ENCODE measurements around the gene SCD5. TPM values are rescaled to one million over a fixed set of nuclear protein-coding genes. Genes with fewer than 3 reads are reported as not detected.
A peak's percentile ranks its signal among the peaks of the same experiment; 100 is the strongest.
"Not testable (repeated sequence)": the region's sequence is repeated elsewhere in the genome, so short reads cannot be mapped to it uniquely, and the experiment has no call there.

SCD5 gene
- total RNA-seq: 1 to 10 TPM in 3 of 4 donors, under 1 TPM in 1; 0.70 to 5.0 (median 3.0) TPM

- peak in 2 of 3 donors; percentile 69 for DNase-seq
- TF ChIP-seq, protein P1, sequence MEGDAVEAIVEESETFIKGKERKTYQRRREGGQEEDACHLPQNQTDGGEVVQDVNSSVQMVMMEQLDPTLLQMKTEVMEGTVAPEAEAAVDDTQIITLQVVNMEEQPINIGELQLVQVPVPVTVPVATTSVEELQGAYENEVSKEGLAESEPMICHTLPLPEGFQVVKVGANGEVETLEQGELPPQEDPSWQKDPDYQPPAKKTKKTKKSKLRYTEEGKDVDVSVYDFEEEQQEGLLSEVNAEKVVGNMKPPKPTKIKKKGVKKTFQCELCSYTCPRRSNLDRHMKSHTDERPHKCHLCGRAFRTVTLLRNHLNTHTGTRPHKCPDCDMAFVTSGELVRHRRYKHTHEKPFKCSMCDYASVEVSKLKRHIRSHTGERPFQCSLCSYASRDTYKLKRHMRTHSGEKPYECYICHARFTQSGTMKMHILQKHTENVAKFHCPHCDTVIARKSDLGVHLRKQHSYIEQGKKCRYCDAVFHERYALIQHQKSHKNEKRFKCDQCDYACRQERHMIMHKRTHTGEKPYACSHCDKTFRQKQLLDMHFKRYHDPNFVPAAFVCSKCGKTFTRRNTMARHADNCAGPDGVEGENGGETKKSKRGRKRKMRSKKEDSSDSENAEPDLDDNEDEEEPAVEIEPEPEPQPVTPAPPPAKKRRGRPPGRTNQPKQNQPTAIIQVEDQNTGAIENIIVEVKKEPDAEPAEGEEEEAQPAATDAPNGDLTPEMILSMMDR (IDR thresholded peaks at IDR 0.05): no peak
- TF ChIP-seq POLR2A (IDR thresholded peaks at IDR 0.05): no peak
- Histone ChIP-seq H3K36me3 (no peaks in the 10 kb centered on the region), H3K4me3 (peak within 1 kb of the TSS; percentile 50 to 84 (median 64)), H3K27me3 (no peaks in the 10 kb centered on the region), H3K4me1 (peaks cover 0 to 12% (median 6%) of the 10 kb centered on the region in 4 donors), H3K27ac (peak within 1 kb of the TSS in 2 of 4 donors; percentile 5 to 70), H3K9me3 (no peaks in the 10 kb centered on the region)
These were observed at the start of gene SCD5 for GRCh38 chr4:82798168-82799005. TSS of gene SCD5 (minus strand) at chr4:82798796. CDS start at chr4:82798537, 259 bp downstream.

GRCh38 chr4:82842593-82842992, 44.0 kb upstream of the SCD5 start:
- Histone ChIP-seq H3K27me3 (no peaks in the 10 kb centered on the region), H3K4me1 (no peaks in the 10 kb centered on the region), H3K4me3 (no peak overlapping the region), H3K27ac (no peak overlapping the region), H3K9me3 (no peaks in the 10 kb centered on the region), H3K36me3 (peaks cover 0 to 97% (median 0%) of the 10 kb centered on the region in 3 donors)
- DNase-seq: no peak
- no peak for TF ChIP-seq POLR2A (IDR thresholded peaks at IDR 0.05)
- TF ChIP-seq, protein P1 (IDR thresholded peaks at IDR 0.05): peak in 2 of 6 experiments; percentile 15 to 19

DNA sequence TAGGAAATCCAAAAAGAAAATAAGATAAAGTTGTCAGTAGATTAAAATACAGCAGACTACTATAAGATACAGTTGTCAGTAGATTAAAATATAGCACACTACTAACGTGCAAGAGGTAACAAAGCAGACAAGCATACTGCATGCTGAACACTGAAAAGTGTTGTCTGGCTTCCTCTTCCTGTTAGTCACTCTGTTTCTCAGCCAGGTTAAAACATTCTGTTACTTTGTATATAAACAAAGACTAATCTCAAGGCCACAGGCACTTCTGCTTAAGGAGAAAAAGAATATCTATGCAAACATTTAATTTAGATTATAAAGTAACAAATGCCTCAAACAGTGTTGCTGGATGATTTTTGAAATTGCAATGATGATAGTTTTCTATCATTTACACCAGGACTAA, 41.0 kb upstream of the SCD5 start:
- Histone ChIP-seq H3K27me3 (no peaks in the 10 kb centered on the region), H3K27ac (peak overlapping the region in 1 of 4 donors; percentile 18), H3K4me3 (no peak overlapping the region), H3K36me3 (peaks cover 0 to 80% (median 0%) of the 10 kb centered on the region in 3 donors), H3K9me3 (no peaks in the 10 kb centered on the region), H3K4me1 (no peaks in the 10 kb centered on the region)
- TF ChIP-seq, protein P1 (IDR thresholded peaks at IDR 0.05): no peak
- TF ChIP-seq POLR2A (IDR thresholded peaks at IDR 0.05): no peak
- no peak for DNase-seq

- Histone ChIP-seq H3K4me1 (peaks cover 0 to 6% (median 0%) of the 10 kb centered on the region in 4 donors), H3K4me3 (no peak overlapping the region), H3K27ac (no peak overlapping the region), H3K27me3 (no peaks in the 10 kb centered on the region), H3K9me3 (no peaks in the 10 kb centered on the region), H3K36me3 (peaks cover 0 to 48% (median 0%) of the 10 kb centered on the region in 3 donors)
- no peak for TF ChIP-seq POLR2A (IDR thresholded peaks at IDR 0.05)
- TF ChIP-seq, protein P1 (IDR thresholded peaks at IDR 0.05): peak in 3 of 6 experiments; percentile 28 to 45 (median 43)
- peak in 1 of 3 donors; percentile 54 for DNase-seq
These were observed 35.2 kb upstream of the SCD5 start for GRCh38 chr4:82833696-82834313.

GRCh38 chr4:82833060-82833459, 34.5 kb upstream of the SCD5 start:
- not testable (repeated sequence) for H3K27me3 ChIP-seq, H3K4me3 ChIP-seq, H3K27ac ChIP-seq, H3K9me3 ChIP-seq, DNase-seq, H3K4me1 ChIP-seq
- H3K36me3 ChIP-seq: peaks cover 0 to 47% (median 0%) of the 10 kb centered on the region in 3 donors

DNA sequence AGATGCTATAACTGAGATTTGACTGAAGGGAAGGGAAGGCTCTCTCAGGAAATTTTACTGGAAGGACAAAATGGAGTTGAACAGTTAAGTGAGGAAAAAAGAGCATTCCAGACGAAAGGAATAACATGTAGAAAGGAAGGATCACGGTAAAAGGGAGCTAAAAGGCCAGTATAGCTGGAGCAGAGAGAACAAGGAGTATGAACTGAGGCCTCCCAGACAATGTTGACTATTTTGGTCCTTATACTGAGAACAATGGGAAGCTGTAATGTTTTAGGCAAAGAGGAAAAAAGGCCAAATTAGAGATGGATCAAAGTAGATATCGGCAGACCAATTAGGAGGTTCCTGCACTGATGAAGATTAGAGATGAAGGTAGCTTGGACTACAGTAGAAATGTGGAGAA, 26.8 kb upstream of the SCD5 start:
- H3K27me3 ChIP-seq: no peaks in the 10 kb centered on the region
- H3K4me3 ChIP-seq: no peak overlapping the region
- H3K36me3 ChIP-seq: peaks cover 0 to 97% (median 0%) of the 10 kb centered on the region in 3 donors
- DNase-seq: no peak
- TF ChIP-seq, protein P1 (IDR thresholded peaks at IDR 0.05): no peak
- TF ChIP-seq POLR2A (IDR thresholded peaks at IDR 0.05): no peak
- no peak overlapping the region for H3K27ac ChIP-seq
- no peaks in the 10 kb centered on the region for H3K9me3 ChIP-seq
- H3K4me1 ChIP-seq: no peaks in the 10 kb centered on the region

All from Peyer's patch (tissue), 4 donors.